Activated CD4-positive, CD25-positive, alpha-beta regulatory T cell treated with anti-CD3 and anti-CD28 coated beads, Interleukin-2, amount 50 U/mL, for 24 hours (primary cell): ENCODE data around the gene ZNF710.

Experiments
- ATAC-seq, 2 donors: fragments of 150-1000 bp; cut with Tn5 transposase; one replicate each; pipeline ENCODE4 v1.10.0; 2021; ENCODE audit warnings: mild to moderate bottlenecking in 1 of 2, moderate library complexity in 1 of 2

ZNF710 gene

GRCh38 chr15:90042356-90042755, 41.2 kb downstream of the ZNF710 start:
- no peak for ATAC-seq

- no peak for ATAC-seq
These were observed 41.8 kb downstream of the ZNF710 start for GRCh38 chr15:90042766-90043529.

DNA sequence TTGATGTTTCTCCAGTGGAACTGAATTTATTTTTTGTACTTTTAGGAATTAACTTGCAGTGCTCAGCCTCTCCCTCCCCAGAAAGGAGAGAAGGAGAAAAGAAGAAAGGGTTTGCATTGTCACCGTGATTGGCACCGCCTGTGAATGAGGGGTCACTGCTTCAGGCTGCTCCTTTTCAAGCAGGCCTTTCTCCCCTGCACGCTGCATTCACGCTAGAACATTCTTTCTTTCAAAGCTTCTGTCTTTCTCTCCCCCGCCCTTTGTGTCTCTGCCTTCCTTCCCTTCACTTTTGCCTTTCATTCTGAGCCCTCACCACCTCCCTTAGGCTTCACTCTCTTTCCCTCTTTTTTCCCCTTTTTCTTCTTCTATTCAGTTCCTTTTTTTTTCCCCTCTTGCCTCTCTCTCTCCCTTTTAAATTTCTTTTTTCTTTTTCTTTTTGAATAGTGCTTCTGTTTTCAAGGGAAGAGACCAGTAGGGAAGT, 42.4 kb downstream of the ZNF710 start:
- no peak for ATAC-seq

GRCh38 chr15:90044191-90044590, 43.1 kb downstream of the ZNF710 start:
- no peak for ATAC-seq

DNA sequence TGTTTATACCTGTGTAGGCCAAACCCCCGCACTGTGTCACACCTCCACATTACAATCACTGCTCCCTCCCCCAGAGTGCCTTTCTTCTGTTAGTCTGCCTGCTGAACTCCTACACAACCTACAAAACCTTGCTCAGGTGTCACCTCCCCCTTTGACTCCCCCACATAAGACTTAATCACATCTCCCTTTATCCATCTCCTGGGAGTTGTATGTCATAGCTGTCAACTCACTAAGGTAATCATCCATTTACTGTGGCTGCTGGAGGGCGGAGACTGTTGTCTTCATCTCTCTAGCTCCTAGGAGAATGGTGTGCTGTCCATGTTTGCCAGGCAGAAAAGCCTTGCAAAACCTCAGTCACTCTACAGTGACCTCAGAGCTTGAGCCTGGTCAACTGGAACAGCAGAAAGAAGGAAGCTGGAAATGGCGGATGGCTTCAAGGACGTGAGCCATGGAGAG, 43.8 kb downstream of the ZNF710 start:
- ATAC-seq, result no peak

GRCh38 chr15:90046289-90046688, 45.2 kb downstream of the ZNF710 start:
- no peak for ATAC-seq

- no peak for ATAC-seq
These were observed 45.8 kb downstream of the ZNF710 start for GRCh38 chr15:90046911-90047392.

DNA sequence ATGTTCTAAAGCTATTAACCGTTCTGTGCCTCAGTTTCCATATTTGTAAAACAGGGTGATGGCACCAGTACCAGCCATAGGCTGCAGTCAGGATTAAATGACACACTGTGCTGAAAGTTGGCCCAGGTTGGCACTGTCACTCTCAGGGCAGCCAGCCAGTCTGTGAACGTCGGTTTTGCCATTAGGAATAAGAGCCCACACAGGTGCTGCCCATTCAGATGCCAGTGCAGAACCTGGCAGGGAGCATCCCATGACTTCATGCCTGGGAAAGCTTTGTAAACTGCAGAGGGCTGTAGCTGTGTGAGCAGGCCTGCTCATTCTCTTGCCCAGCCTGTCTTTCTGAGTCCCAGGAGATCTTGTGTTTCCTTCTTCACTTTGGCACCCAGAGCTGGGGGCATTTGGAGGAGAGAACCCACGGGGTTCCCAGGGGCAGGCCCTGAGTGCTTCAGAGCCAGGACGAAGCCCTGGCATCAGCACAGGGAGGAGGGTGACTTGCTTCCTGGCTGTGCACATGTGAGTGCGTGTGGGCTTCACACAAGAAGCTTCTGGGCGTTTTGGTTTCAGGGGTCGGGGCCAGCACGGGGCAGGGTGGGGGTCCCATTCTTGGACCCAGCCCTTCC, 46.9 kb downstream of the ZNF710 start:
- no peak for ATAC-seq

GRCh38 chr15:90049030-90049429, 47.9 kb downstream of the ZNF710 start:
- ATAC-seq, result no peak

DNA sequence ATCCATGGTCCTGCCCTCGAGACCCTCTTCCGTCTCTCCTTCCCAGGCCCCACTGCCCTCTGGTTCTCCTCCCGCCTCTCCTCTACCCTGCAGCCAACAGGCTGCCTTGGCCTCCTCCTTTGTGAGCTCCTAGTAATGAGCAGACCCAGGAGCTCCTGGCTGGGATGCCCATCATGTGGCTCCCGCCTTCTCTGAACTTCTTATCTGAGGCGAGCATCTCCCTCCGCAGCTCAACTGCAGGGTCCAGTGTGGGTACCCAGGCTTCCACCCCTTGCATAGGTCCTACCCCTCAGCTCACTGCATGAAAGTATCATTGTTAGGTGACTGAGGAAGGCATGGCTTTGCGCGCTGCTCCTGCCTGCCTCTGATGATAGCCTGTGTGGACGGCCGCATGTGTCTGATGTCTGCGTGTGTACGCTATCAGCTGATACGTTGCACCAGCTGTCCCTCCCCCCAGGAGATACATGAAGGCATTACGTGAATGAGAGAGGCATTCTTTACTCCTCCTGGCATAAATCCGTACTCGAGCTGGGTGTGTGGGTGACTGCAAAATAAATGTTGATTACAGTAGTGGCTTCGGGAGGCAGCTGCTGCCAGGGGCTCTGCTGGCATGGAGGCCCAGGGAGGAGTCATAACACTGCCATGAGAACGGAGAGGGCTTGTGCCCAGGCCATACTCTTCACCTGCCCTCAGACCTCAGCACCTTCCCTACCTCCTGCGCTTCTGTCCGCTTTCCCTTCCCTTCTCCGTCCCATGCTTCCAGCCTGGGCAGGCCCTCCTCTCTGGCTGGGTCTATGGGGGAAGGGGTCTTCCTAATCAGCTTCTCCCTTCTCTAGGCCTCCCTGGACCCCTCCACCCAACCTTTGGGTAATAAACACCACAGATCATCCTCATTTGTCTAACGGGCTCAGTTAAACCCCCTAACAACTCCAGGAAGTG, 48.8 kb downstream of the ZNF710 start:
- no peak for ATAC-seq

- ATAC-seq, result no peak
These were observed 50.8 kb downstream of the ZNF710 start for GRCh38 chr15:90051874-90052273.

GRCh38 chr15:90053685-90054466, 52.8 kb downstream of the ZNF710 start:
- ATAC-seq, result no peak

GRCh38 chr15:90054618-90055097, 53.5 kb downstream of the ZNF710 start:
- ATAC-seq, result no peak

- ATAC-seq, result no peak
These were observed 54.1 kb downstream of the ZNF710 start for GRCh38 chr15:90055182-90055581.

GRCh38 chr15:90056529-90056928, 55.4 kb downstream of the ZNF710 start:
- ATAC-seq, result no peak

- no peak for ATAC-seq
These were observed 57.2 kb downstream of the ZNF710 start for GRCh38 chr15:90058308-90058707.

- ATAC-seq, result no peak
These were observed 57.7 kb downstream of the ZNF710 start for GRCh38 chr15:90058775-90059174.

DNA sequence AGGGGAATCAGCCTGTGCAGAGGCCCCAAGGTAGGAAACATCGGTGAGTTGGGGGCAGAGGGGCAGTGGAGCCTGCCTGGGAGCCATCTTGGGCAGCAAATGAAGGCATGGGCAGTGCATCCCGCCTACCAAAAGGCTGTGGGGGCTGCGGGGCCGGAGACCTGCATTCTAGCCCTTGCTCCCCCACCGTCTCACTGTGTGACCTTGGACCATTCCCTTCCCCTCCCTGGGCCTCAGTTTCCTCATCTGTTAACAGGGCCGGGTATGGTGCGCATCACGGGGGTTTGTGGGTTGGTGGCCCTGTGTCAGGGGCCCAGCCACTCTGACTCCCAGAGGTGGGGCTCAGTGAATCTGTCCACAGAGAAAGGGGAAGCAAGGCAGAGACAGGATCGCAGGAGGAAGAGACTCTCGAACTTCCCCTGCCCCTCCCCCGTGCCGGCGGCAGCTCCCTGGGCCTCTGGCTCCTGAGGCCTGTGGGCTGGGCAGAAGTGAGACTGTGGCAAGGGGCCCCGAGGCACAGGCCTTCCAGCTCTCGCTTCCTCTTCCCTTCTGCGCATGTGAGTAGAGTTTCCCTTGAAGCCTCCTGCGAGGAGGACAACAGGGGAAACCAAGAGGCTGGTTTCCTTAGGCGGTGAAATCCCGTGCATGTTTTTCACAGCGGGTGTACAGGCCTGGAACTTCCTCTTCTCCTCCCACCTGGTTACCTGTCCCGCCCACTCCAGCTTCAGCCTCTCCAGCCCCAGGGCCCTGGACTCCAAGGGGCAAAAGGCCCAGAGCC, 58.3 kb downstream of the ZNF710 start:
- peak; percentile 85 to 89 for ATAC-seq

GRCh38 chr15:90060797-90061196, 59.7 kb downstream of the ZNF710 start:
- no peak for ATAC-seq

DNA sequence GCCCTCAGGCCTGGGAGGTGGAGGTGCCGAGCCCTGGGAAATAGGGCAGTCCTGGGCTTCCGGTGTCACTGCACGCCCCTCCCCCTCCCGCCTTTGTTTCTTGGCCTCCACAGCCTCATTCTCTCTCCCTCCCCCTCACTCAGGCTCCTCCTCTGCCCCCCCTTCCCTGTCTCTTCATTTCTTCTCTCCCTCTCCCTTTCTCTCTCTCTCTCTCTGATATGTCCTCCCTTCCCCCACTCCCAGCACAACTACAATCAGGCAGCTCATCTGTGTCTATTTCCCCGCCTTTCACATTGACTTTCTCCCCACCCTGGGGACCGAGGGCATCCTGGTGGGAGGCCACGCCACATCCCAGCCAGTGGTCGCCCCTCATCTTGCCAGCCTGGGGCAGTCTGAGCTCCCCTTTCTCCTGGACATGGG, 60.9 kb downstream of the ZNF710 start:
- ATAC-seq, result peak in 1 of 2 donors; percentile 25

DNA sequence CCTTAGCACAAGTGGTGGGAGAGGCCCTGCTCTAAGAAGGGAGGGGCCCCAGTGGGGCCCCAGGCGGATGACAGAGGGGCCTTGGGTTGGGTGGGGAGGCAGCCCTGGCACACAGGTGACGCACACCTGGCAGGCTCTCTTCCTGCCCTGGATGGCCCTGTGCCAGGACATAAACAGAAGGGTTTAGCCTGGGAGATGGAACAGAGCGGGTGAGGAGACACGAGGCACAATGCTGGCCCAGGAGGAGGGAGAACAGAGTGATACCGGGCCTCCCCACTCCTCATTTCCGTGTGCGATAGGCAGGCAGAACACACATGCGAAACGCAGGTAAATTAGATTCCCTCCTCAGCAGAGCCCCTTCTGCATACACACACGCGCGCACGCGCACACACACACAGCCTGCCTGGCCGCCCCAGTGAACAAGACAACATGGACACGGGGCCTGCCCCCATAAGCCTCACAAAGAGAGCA, 61.4 kb downstream of the ZNF710 start:
- no peak for ATAC-seq
